Neuronal stem cell (in vitro differentiated cells): ENCODE data around the gene PFDN1.
A peak's percentile ranks its signal among the peaks of the same experiment; 100 is the strongest.

Experiments used
- DNase-seq: peaks from one replicate; pipeline ENCODE4 v3.0.0-alpha.2; 2013; ENCODE audit warnings: low spot score
- H2AFZ ChIP-seq: one replicate; pipeline ENCODE4 v1.6.1; 2013; ENCODE audit warnings: mild to moderate bottlenecking, low read length, inconsistent platforms
- H2AK5ac ChIP-seq: 2 replicates; pipeline ENCODE4 v1.6.1; 2013; ENCODE audit warnings: low read depth, mild to moderate bottlenecking, inconsistent platforms, low read length, moderate library complexity, mixed read lengths
- H2BK120ac ChIP-seq: 2 replicates; pipeline ENCODE4 v1.6.1; 2013; ENCODE audit warnings: low read depth, mild to moderate bottlenecking, inconsistent platforms, low read length, moderate library complexity, mixed read lengths
- H2BK12ac ChIP-seq: one replicate; pipeline ENCODE4 v1.6.1; 2013; ENCODE audit warnings: low read length, inconsistent platforms
- H2BK15ac ChIP-seq: 2 replicates; pipeline ENCODE4 v1.6.1; 2013; ENCODE audit warnings: mild to moderate bottlenecking, low read length, inconsistent platforms, mixed read lengths
- H2BK5ac ChIP-seq: one replicate; pipeline ENCODE4 v1.6.1; 2013; ENCODE audit warnings: inconsistent platforms, mild to moderate bottlenecking, low read length, moderate library complexity
- H3K14ac ChIP-seq: one replicate; pipeline ENCODE4 v1.6.1; 2013; ENCODE audit warnings: low read length, inconsistent platforms
- H3K18ac ChIP-seq: 2 replicates; pipeline ENCODE4 v1.6.1; 2013; ENCODE audit warnings: low read length, inconsistent platforms
- H3K23ac ChIP-seq: 2 replicates; pipeline ENCODE4 v1.6.1; 2013; ENCODE audit warnings: low read depth, mild to moderate bottlenecking, mixed read lengths, low read length, inconsistent platforms; ENCODE audit not compliant: poor library complexity
- H3K27ac ChIP-seq: replicated peaks from 3 replicates; pipeline ENCODE4 v1.5.1; 2013; ENCODE audit warnings: low read length, inconsistent platforms
- H3K27me3 ChIP-seq, 3 experiments: 2 replicates each; pipeline ENCODE4 v1.6.1; 2013; ENCODE audit warnings: low read length in 3 of 3, mild to moderate bottlenecking in 2 of 3, inconsistent platforms in 1 of 3, low read depth in 1 of 3, mixed read lengths in 1 of 3, moderate library complexity in 1 of 3; ENCODE audit not compliant: control insufficient read depth in 3 of 3, insufficient read depth in 3 of 3
- H3K36me3 ChIP-seq, 2 donors: replicated peaks in 1 of 2; 2 replicates each; pipeline ENCODE4 v1.6.1; 2013; ENCODE audit warnings: low read length in 2 of 2; ENCODE audit not compliant: control insufficient read depth in 2 of 2, insufficient read depth in 2 of 2
- H3K4ac ChIP-seq: 2 replicates; pipeline ENCODE4 v1.6.1; 2013; ENCODE audit warnings: inconsistent platforms, mild to moderate bottlenecking, low read length, moderate library complexity
- H3K4me1 ChIP-seq, 2 donors: 1 replicate in 1 of 2; 2 replicates in 1 of 2; pipeline ENCODE4 v1.6.1; 2013; ENCODE audit warnings: low read length in 2 of 2, low read depth in 1 of 2; ENCODE audit not compliant: control insufficient read depth in 2 of 2, insufficient read depth in 1 of 2
- H3K4me2 ChIP-seq: one replicate; pipeline ENCODE4 v1.6.1; 2013; ENCODE audit warnings: mild to moderate bottlenecking, low read length, inconsistent platforms; ENCODE audit not compliant: insufficient read depth, poor library complexity, severe bottlenecking
- H3K4me3 ChIP-seq, 2 donors: 2 replicates each; pipeline ENCODE4 v1.5.1; 2013; ENCODE audit warnings: low read length in 2 of 2, mild to moderate bottlenecking in 2 of 2, inconsistent platforms in 1 of 2, moderate library complexity in 1 of 2
- H3K79me1 ChIP-seq: one replicate; pipeline ENCODE4 v1.6.1; 2013; ENCODE audit warnings: low read depth, mild to moderate bottlenecking, inconsistent platforms, low read length, moderate library complexity
- H3K9ac ChIP-seq: one replicate; pipeline ENCODE4 v1.6.1; 2013; ENCODE audit warnings: mild to moderate bottlenecking, low read depth, low read length, inconsistent platforms; ENCODE audit not compliant: poor library complexity
- H3K9me3 ChIP-seq, 2 donors: replicated peaks in 1 of 2; 2 replicates each; pipeline versions ENCODE3 to v1.6.1; 2013; ENCODE audit warnings: low read length in 2 of 2, mild to moderate bottlenecking in 2 of 2, inconsistent platforms in 1 of 2, low read depth in 1 of 2, mixed read lengths in 1 of 2, moderate library complexity in 1 of 2; ENCODE audit not compliant: control insufficient read depth in 2 of 2, insufficient read depth in 1 of 2
- H4K8ac ChIP-seq: one replicate; pipeline ENCODE4 v1.6.1; 2013; ENCODE audit warnings: low read depth, mild to moderate bottlenecking, inconsistent platforms, low read length, moderate library complexity
- H4K91ac ChIP-seq: one replicate; pipeline ENCODE4 v1.6.1; 2013; ENCODE audit warnings: low read length, low read depth, mild to moderate bottlenecking, inconsistent platforms; ENCODE audit not compliant: poor library complexity
- WGBS, 2 donors: extraction: QIAGEN DNeasy Blood & Tissue Kit; methylation state at CpG; one replicate each; pipeline ENCODE4 v1.1.7; 2013; ENCODE audit warnings: missing lambda C conversion rate in 2 of 2, mixed read lengths in 1 of 2; ENCODE audit not compliant: insufficient read length in 2 of 2, insufficient replicate concordance in 1 of 2; ENCODE audit errors: extremely low coverage in 2 of 2; 5-methylcytosine and 5-hydroxymethylcytosine counted together

PFDN1 gene

GRCh38 chr5:140242099-140242498, 60.8 kb downstream of the PFDN1 start:
- Histone ChIP-seq H2AK5ac (no peak overlapping the region), H2BK12ac (no peak overlapping the region), H3K36me3 (peaks cover 10 to 24% of the 10 kb centered on the region in 2 donors), H3K4ac (no peak overlapping the region), H3K4me3 (no peak overlapping the region), H3K9me3 (no peaks in the 10 kb centered on the region), H3K18ac (no peak overlapping the region), H3K79me1 (no peaks in the 10 kb centered on the region), H3K27ac (peak overlapping the region; percentile 41), H3K27me3 (no peaks in the 10 kb centered on the region), H3K9ac (no peak overlapping the region), H3K4me2 (no peak overlapping the region), H3K14ac (no peak overlapping the region), H2BK5ac (no peak overlapping the region), H3K23ac (no peak overlapping the region), H4K8ac (no peak overlapping the region), H2BK120ac (no peak overlapping the region), H4K91ac (no peak overlapping the region), H3K4me1 (peaks cover 14 to 23% of the 10 kb centered on the region in 2 donors), H2AFZ (no peak overlapping the region), H2BK15ac (no peak overlapping the region)
- no CpG with 5 or more reads among the region's 5 CpGs for WGBS, 2 donors
- no peak for DNase-seq

DNA sequence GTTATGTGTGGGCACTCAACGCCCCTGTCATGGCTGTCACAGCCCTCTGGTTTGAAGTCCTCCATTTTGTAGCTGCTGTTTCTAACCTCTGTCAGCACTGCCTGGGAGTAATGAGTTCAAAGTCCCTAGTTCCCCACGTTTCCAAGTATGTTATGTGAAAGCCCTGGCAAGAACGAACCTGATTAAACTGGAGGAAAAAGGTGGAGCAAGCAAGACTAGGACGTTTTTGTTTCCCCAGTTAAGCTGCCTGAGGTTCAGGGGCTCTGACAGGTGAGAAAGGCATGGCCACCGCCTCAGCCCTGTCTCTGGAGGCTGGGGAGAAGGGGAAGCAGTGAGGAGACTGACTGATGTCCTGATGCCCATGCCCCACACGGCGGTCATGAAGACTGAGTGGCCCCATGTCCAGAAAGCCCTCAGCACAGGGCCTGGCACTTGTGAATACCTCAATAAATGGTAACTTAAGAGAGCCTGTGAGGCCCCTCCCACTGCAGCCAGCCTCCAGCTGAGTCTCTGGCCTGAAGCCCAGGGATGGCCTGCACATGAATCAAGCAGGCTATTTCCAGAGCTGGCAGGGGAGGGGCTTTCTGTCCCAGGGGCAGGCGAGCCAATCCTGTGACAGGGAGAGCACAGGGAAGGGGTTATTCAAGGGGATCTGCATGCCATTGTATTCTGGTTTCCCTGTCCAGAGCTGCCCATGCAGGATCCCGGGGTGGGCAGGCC, 61.8 kb downstream of the PFDN1 start:
- peak; percentile 66 for DNase-seq
- H3K9ac ChIP-seq, result no peak overlapping the region
- H3K18ac ChIP-seq, result no peak overlapping the region
- H2BK5ac ChIP-seq, result no peak overlapping the region
- H3K36me3 ChIP-seq, result peaks cover 10 to 22% of the 10 kb centered on the region in 2 donors
- H3K27me3 ChIP-seq, result no peaks in the 10 kb centered on the region
- H3K4me1 ChIP-seq, result peaks cover 14 to 18% of the 10 kb centered on the region in 2 donors
- WGBS, 2 donors, result no CpG with 5 or more reads among the region's 9 CpGs
- no peak overlapping the region for H3K4ac ChIP-seq
- no peaks in the 10 kb centered on the region for H3K9me3 ChIP-seq
- H3K14ac ChIP-seq, result no peak overlapping the region
- H2AFZ ChIP-seq, result no peak overlapping the region
- peak overlapping the region; percentile 45 for H3K27ac ChIP-seq
- no peak overlapping the region for H3K23ac ChIP-seq
- no peak overlapping the region for H3K4me2 ChIP-seq
- no peak overlapping the region for H3K4me3 ChIP-seq
- H2BK120ac ChIP-seq, result no peak overlapping the region
- no peak overlapping the region for H2AK5ac ChIP-seq
- no peaks in the 10 kb centered on the region for H3K79me1 ChIP-seq
- no peak overlapping the region for H4K8ac ChIP-seq
- no peak overlapping the region for H2BK12ac ChIP-seq
- no peak overlapping the region for H2BK15ac ChIP-seq
- no peak overlapping the region for H4K91ac ChIP-seq

DNA sequence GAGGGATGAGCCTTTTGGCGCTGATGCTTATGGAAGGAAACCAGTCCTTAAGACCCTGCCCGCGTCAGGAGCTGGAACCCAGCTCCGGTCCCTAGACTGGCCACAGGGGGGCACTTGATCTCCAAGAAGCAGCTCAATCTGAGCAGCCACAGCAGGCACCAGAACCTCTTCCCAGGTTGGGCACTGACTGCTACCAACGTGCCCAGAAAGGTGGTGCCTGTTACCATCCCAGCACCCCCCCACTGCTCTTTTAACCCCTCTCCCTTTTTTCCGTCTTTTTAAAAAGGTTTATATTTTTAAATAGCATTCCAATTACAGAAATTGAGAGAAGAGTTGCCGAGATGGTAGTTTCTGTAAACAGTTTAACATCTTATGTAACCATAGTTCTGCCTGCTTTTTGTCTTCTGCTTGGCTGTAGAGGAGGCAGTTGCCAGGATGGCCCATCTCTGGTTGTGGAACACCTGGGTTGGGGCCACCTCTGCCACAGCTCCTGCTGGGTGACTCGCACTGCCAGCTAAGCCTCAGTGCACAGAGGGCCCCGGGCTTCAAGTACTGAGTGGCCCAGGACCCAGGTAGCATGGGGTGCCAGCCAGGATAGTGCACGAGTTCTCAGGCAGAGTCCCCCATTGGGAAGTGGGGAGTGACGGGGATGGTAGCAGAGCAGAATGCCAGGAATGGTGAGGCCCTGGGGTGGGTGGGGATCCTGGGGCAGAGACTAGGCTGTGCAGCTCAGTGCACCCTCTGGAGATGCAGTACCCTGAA, 62.8 kb downstream of the PFDN1 start:
- no peak overlapping the region for H3K4me2 ChIP-seq
- DNase-seq, result no peak
- H4K91ac ChIP-seq, result no peak overlapping the region

GRCh38 chr5:140239461-140239860, 63.4 kb downstream of the PFDN1 start:
- no peak overlapping the region for H3K18ac ChIP-seq
- no peak overlapping the region for H3K9ac ChIP-seq
- no peak overlapping the region for H2BK12ac ChIP-seq
- H3K4me1 ChIP-seq, result peaks cover 13% of the 10 kb centered on the region in 2 donors
- H3K4me2 ChIP-seq, result no peak overlapping the region
- H3K36me3 ChIP-seq, result peaks cover 3 to 5% of the 10 kb centered on the region in 2 donors
- no peak overlapping the region for H2BK120ac ChIP-seq
- H3K23ac ChIP-seq, result no peak overlapping the region
- no peak overlapping the region for H3K4me3 ChIP-seq
- no peak overlapping the region for H2BK15ac ChIP-seq
- WGBS, 2 donors, result no CpG with 5 or more reads among the region's 5 CpGs
- H3K79me1 ChIP-seq, result no peaks in the 10 kb centered on the region
- H2AFZ ChIP-seq, result no peak overlapping the region
- no peak overlapping the region for H3K14ac ChIP-seq
- no peaks in the 10 kb centered on the region for H3K9me3 ChIP-seq
- no peak overlapping the region for H4K8ac ChIP-seq
- no peak overlapping the region for H3K4ac ChIP-seq
- no peak overlapping the region for H4K91ac ChIP-seq
- H2BK5ac ChIP-seq, result no peak overlapping the region
- no peak for DNase-seq
- H3K27ac ChIP-seq, result no peak overlapping the region
- H2AK5ac ChIP-seq, result no peak overlapping the region
- no peaks in the 10 kb centered on the region for H3K27me3 ChIP-seq

More for the DNA sequence above, 62.8 kb downstream of the PFDN1 start:
- Histone ChIP-seq H3K18ac (peak overlapping the region; percentile 63), H3K4ac (no peak overlapping the region), H2BK15ac (no peak overlapping the region), H3K79me1 (no peaks in the 10 kb centered on the region), H3K14ac (no peak overlapping the region), H2AK5ac (no peak overlapping the region), H4K8ac (no peak overlapping the region), H3K23ac (no peak overlapping the region), H2AFZ (no peak overlapping the region), H2BK12ac (no peak overlapping the region), H3K36me3 (peaks cover 5 to 11% of the 10 kb centered on the region in 2 donors), H3K9ac (no peak overlapping the region), H3K4me1 (peaks cover 13 to 16% of the 10 kb centered on the region in 2 donors), H3K27me3 (no peaks in the 10 kb centered on the region), H3K27ac (no peak overlapping the region), H2BK5ac (no peak overlapping the region), H3K9me3 (no peaks in the 10 kb centered on the region), H2BK120ac (no peak overlapping the region), H3K4me3 (no peak overlapping the region)
- WGBS, 2 donors, result no CpG with 5 or more reads among the region's 11 CpGs
